Neuronal stem cell (in vitro differentiated cells): ENCODE measurements around the gene FAM171A2.

Experiments
- DNase-seq: peaks from one replicate; pipeline ENCODE4 v3.0.0-alpha.2; 2013; ENCODE audit warnings: low spot score
- H2AFZ ChIP-seq: one replicate; pipeline ENCODE4 v1.6.1; 2013; ENCODE audit warnings: mild to moderate bottlenecking, low read length, inconsistent platforms
- H2AK5ac ChIP-seq: 2 replicates; pipeline ENCODE4 v1.6.1; 2013; ENCODE audit warnings: low read depth, mild to moderate bottlenecking, inconsistent platforms, low read length, moderate library complexity, mixed read lengths
- H2BK120ac ChIP-seq: 2 replicates; pipeline ENCODE4 v1.6.1; 2013; ENCODE audit warnings: low read depth, mild to moderate bottlenecking, inconsistent platforms, low read length, moderate library complexity, mixed read lengths
- H2BK12ac ChIP-seq: one replicate; pipeline ENCODE4 v1.6.1; 2013; ENCODE audit warnings: low read length, inconsistent platforms
- H2BK15ac ChIP-seq: 2 replicates; pipeline ENCODE4 v1.6.1; 2013; ENCODE audit warnings: mild to moderate bottlenecking, low read length, inconsistent platforms, mixed read lengths
- H2BK5ac ChIP-seq: one replicate; pipeline ENCODE4 v1.6.1; 2013; ENCODE audit warnings: inconsistent platforms, mild to moderate bottlenecking, low read length, moderate library complexity
- H3K14ac ChIP-seq: one replicate; pipeline ENCODE4 v1.6.1; 2013; ENCODE audit warnings: low read length, inconsistent platforms
- H3K18ac ChIP-seq: 2 replicates; pipeline ENCODE4 v1.6.1; 2013; ENCODE audit warnings: low read length, inconsistent platforms
- H3K23ac ChIP-seq: 2 replicates; pipeline ENCODE4 v1.6.1; 2013; ENCODE audit warnings: low read depth, mild to moderate bottlenecking, mixed read lengths, low read length, inconsistent platforms; ENCODE audit not compliant: poor library complexity
- H3K27ac ChIP-seq: replicated peaks from 3 replicates; pipeline ENCODE4 v1.5.1; 2013; ENCODE audit warnings: low read length, inconsistent platforms
- H3K27me3 ChIP-seq, 3 experiments: 2 replicates each; pipeline ENCODE4 v1.6.1; 2013; ENCODE audit warnings: low read length in 3 of 3, mild to moderate bottlenecking in 2 of 3, inconsistent platforms in 1 of 3, low read depth in 1 of 3, mixed read lengths in 1 of 3, moderate library complexity in 1 of 3; ENCODE audit not compliant: control insufficient read depth in 3 of 3, insufficient read depth in 3 of 3
- H3K36me3 ChIP-seq, 2 donors: replicated peaks in 1 of 2; 2 replicates each; pipeline ENCODE4 v1.6.1; 2013; ENCODE audit warnings: low read length in 2 of 2; ENCODE audit not compliant: control insufficient read depth in 2 of 2, insufficient read depth in 2 of 2
- H3K4ac ChIP-seq: 2 replicates; pipeline ENCODE4 v1.6.1; 2013; ENCODE audit warnings: inconsistent platforms, mild to moderate bottlenecking, low read length, moderate library complexity
- H3K4me1 ChIP-seq, 2 donors: 1 replicate in 1 of 2; 2 replicates in 1 of 2; pipeline ENCODE4 v1.6.1; 2013; ENCODE audit warnings: low read length in 2 of 2, low read depth in 1 of 2; ENCODE audit not compliant: control insufficient read depth in 2 of 2, insufficient read depth in 1 of 2
- H3K4me2 ChIP-seq: one replicate; pipeline ENCODE4 v1.6.1; 2013; ENCODE audit warnings: mild to moderate bottlenecking, low read length, inconsistent platforms; ENCODE audit not compliant: insufficient read depth, poor library complexity, severe bottlenecking
- H3K4me3 ChIP-seq, 2 donors: 2 replicates each; pipeline ENCODE4 v1.5.1; 2013; ENCODE audit warnings: low read length in 2 of 2, mild to moderate bottlenecking in 2 of 2, inconsistent platforms in 1 of 2, moderate library complexity in 1 of 2
- H3K79me1 ChIP-seq: one replicate; pipeline ENCODE4 v1.6.1; 2013; ENCODE audit warnings: low read depth, mild to moderate bottlenecking, inconsistent platforms, low read length, moderate library complexity
- H3K9ac ChIP-seq: one replicate; pipeline ENCODE4 v1.6.1; 2013; ENCODE audit warnings: mild to moderate bottlenecking, low read depth, low read length, inconsistent platforms; ENCODE audit not compliant: poor library complexity
- H3K9me3 ChIP-seq, 2 donors: replicated peaks in 1 of 2; 2 replicates each; pipeline versions ENCODE3 to v1.6.1; 2013; ENCODE audit warnings: low read length in 2 of 2, mild to moderate bottlenecking in 2 of 2, inconsistent platforms in 1 of 2, low read depth in 1 of 2, mixed read lengths in 1 of 2, moderate library complexity in 1 of 2; ENCODE audit not compliant: control insufficient read depth in 2 of 2, insufficient read depth in 1 of 2
- H4K8ac ChIP-seq: one replicate; pipeline ENCODE4 v1.6.1; 2013; ENCODE audit warnings: low read depth, mild to moderate bottlenecking, inconsistent platforms, low read length, moderate library complexity
- H4K91ac ChIP-seq: one replicate; pipeline ENCODE4 v1.6.1; 2013; ENCODE audit warnings: low read length, low read depth, mild to moderate bottlenecking, inconsistent platforms; ENCODE audit not compliant: poor library complexity
- WGBS, 2 donors: extraction: QIAGEN DNeasy Blood & Tissue Kit; methylation state at CpG; one replicate each; pipeline ENCODE4 v1.1.7; 2013; ENCODE audit warnings: missing lambda C conversion rate in 2 of 2, mixed read lengths in 1 of 2; ENCODE audit not compliant: insufficient read length in 2 of 2, insufficient replicate concordance in 1 of 2; ENCODE audit errors: extremely low coverage in 2 of 2; 5-methylcytosine and 5-hydroxymethylcytosine counted together

The FAM171A2 gene

GRCh38 chr17:44400226-44400847, 36.7 kb upstream of the FAM171A2 start:
- Histone ChIP-seq H3K4ac (no peak overlapping the region), H2BK120ac (no peak overlapping the region), H3K27me3 (no peaks in the 10 kb centered on the region), H3K14ac (no peak overlapping the region), H3K9ac (no peak overlapping the region), H3K4me1 (no peaks in the 10 kb centered on the region), H3K27ac (no peak overlapping the region), H3K9me3 (no peaks in the 10 kb centered on the region), H3K36me3 (peaks cover 43 to 92% of the 10 kb centered on the region in 2 donors), H3K18ac (no peak overlapping the region), H3K4me3 (no peak overlapping the region), H4K91ac (no peak overlapping the region), H2BK5ac (no peak overlapping the region), H3K4me2 (no peak overlapping the region), H2BK12ac (no peak overlapping the region), H2BK15ac (no peak overlapping the region), H4K8ac (no peak overlapping the region), H2AK5ac (no peak overlapping the region), H3K23ac (no peak overlapping the region), H3K79me1 (peaks cover 4% of the 10 kb centered on the region), H2AFZ (no peak overlapping the region)
- DNase-seq, result no peak
- WGBS, 2 donors, result no CpG with 5 or more reads among the region's 3 CpGs

GRCh38 chr17:44398692-44399691, 35.3 kb upstream of the FAM171A2 start:
- no peak overlapping the region for H3K23ac ChIP-seq
- no peak overlapping the region for H3K27ac ChIP-seq
- WGBS, 2 donors, result no CpG with 5 or more reads among the region's 41 CpGs
- DNase-seq, result no peak
- no peaks in the 10 kb centered on the region for H3K9me3 ChIP-seq
- peaks cover 43 to 89% of the 10 kb centered on the region in 2 donors for H3K36me3 ChIP-seq
- no peak overlapping the region for H2AK5ac ChIP-seq
- H3K4me3 ChIP-seq, result no peak overlapping the region
- H3K4me2 ChIP-seq, result no peak overlapping the region
- no peak overlapping the region for H2BK12ac ChIP-seq
- no peak overlapping the region for H4K91ac ChIP-seq
- no peak overlapping the region for H4K8ac ChIP-seq
- H2BK120ac ChIP-seq, result no peak overlapping the region
- no peaks in the 10 kb centered on the region for H3K27me3 ChIP-seq
- no peak overlapping the region for H3K14ac ChIP-seq
- peaks cover 4% of the 10 kb centered on the region for H3K79me1 ChIP-seq
- H2AFZ ChIP-seq, result no peak overlapping the region
- H3K18ac ChIP-seq, result peak overlapping the region; percentile 9
- no peak overlapping the region for H2BK15ac ChIP-seq
- no peak overlapping the region for H3K4ac ChIP-seq
- no peak overlapping the region for H3K9ac ChIP-seq
- H3K4me1 ChIP-seq, result no peaks in the 10 kb centered on the region
- no peak overlapping the region for H2BK5ac ChIP-seq

- WGBS, 2 donors, result no CpG with 5 or more reads among the region's 8 CpGs
Measured at GRCh38 chr17:44397479-44398440, 34.1 kb upstream of the FAM171A2 start.

More at GRCh38 chr17:44397479-44398440, 34.1 kb upstream of the FAM171A2 start:
- H3K4me1 ChIP-seq, result no peaks in the 10 kb centered on the region
- H3K27me3 ChIP-seq, result no peaks in the 10 kb centered on the region
- no peak overlapping the region for H3K18ac ChIP-seq
- H2AFZ ChIP-seq, result no peak overlapping the region
- H3K27ac ChIP-seq, result no peak overlapping the region
- H3K9ac ChIP-seq, result peak overlapping the region; percentile 22
- H2BK15ac ChIP-seq, result no peak overlapping the region
- no peak overlapping the region for H2BK120ac ChIP-seq
- no peak overlapping the region for H3K14ac ChIP-seq
- no peak for DNase-seq
- no peak overlapping the region for H3K4ac ChIP-seq
- H4K91ac ChIP-seq, result no peak overlapping the region
- peak overlapping the region in 1 of 2 donors; percentile 43 for H3K4me3 ChIP-seq
- no peak overlapping the region for H2AK5ac ChIP-seq
- peak overlapping the region; percentile 68 for H3K23ac ChIP-seq
- peaks cover 43 to 79% of the 10 kb centered on the region in 2 donors for H3K36me3 ChIP-seq
- H3K79me1 ChIP-seq, result peaks cover 4% of the 10 kb centered on the region
- no peak overlapping the region for H3K4me2 ChIP-seq
- H2BK5ac ChIP-seq, result no peak overlapping the region
- no peak overlapping the region for H2BK12ac ChIP-seq
- no peaks in the 10 kb centered on the region for H3K9me3 ChIP-seq
- H4K8ac ChIP-seq, result peak overlapping the region; percentile 29
